NAMALWA (cell line): Measurements from ENCODE around the gene DDX49.

Source experiments
- DNase-seq: peaks from one replicate; pipeline ENCODE4 v3.0.0-alpha.2; 2015; ENCODE audit warnings: low spot score

The DDX49 gene

GRCh38 chr19:18972851-18973250 is 53.3 kb downstream of the DDX49 start:
- DNase-seq: no peak

- DNase-seq: no peak
These were observed 55.5 kb downstream of the DDX49 start for GRCh38 chr19:18975011-18975410.

- no peak for DNase-seq
These were observed 56.4 kb downstream of the DDX49 start for GRCh38 chr19:18975869-18976268.
